ENCODE measurements around the gene HAGH.

GRCh38 chr16:1809281-1809801 lies 17.3 kb downstream of the HAGH start:
- no peak for TF ChIP-seq POLR2AphosphoS5 (IDR thresholded peaks at IDR 0.05)
- TF ChIP-seq CTCF (IDR thresholded peaks at IDR 0.05) = no peak
- TF ChIP-seq EP300 (IDR thresholded peaks at IDR 0.05) = no peak
